ENCODE data around the gene NRP2. TPM values are rescaled to one million over a fixed set of nuclear protein-coding genes. Genes with fewer than 3 reads are reported as not detected.

The NRP2 gene
- total RNA-seq, 1 donor from 2014 or later = 28.8 TPM

DNA sequence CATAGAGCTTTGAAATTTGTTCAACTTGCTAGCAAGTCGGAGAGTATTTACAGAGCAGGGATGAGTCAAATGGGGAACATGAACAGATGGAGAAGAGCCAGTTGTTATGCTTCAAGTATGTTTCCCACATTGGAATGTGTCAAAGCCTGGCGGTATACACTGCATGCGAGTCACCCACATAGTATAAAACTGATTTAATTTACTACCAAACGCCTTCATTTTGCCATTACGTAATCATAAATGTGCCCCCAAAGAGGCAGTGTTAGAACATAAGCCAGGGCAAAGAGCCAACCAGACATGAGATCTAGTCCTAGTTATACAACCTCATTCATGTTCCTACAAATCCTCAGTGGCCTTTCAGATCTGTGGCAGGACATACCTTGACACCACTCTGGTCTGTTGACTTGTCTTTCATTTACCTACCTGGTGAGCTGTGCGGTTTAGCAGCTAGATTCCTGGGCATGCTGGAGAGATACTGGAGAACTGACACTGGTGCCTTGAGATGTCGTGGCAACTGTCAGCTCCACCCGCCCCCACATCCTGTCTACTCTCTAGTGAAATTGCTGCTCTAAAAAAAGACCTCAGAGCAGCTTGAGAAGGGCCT, 21.7 kb upstream of the NRP2 start:
- peak; percentile 73 for DNase-seq

DNA sequence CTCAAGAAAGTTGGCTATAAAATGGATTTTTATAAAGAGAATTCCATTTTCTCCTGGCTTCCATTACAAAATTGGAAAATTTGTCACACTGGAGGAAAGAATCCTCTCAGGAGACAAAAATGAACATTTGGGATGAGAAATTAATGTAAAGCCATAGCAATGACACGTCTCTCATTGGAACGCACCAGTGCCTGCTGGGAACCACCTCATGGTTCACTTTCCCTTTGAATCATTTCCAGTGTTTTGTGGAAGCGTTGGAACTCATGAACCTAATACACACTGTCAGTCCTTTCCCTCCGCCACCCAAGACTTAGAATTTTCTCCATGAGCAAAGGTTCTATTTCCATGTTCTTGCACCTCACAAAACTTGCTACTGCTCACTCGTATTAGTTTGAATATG, 21.0 kb upstream of the NRP2 start:
- no peak for DNase-seq

DNA sequence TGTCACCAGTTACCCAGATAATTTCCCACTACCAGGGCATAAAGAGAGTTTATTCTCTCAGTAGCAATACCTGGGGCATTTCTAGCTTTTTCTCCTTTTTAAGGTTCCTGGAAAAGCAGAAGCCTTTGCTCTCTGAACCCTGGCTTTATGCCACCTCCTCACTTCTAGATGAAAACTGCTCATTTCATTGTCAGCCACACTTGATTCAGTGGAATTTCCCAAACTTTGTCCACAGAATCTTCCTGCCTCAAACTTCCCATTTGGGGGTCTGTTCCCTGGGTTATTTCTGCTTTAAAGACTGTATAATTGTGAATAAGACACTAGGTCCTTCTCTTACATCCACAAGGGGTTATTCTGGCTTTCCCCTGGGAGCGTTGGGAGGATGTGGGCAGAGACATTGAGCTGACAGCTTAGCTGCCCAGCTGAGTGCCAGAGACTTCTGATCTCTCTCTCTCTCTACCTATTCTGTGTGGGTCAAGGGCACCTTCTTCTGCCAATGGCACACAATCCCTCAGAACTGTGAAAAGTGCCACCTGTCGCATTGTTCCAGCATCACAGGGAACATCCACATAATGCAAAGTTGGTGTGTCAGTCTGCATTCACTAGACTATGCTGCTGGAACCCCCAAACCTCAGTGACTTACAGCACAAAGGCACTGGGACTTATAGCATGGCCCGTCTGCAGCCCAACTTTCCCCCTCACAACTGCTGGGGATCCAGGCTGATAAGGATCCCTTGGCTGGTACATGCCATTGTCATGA, 19.9 kb upstream of the NRP2 start:
- no peak for DNase-seq

DNA sequence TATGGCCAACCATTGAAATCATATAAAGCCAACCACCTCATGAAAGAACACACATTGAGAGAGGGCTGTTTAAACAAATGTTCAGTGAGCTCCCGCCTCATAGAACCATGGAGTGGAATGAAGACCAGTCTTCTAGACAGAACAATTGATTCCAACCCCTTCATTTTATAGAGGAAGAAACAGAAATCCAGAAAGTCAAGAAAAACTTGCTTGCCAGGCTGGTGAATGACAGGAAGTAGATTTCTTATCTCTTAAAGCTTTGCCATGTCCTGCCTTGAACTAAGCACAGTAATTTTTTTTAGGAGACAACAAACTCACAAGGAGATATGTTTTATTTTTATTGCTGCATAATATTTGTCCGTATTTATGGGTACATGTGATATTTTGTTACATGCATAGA, 16.5 kb upstream of the NRP2 start:
- DNase-seq = no peak

DNA sequence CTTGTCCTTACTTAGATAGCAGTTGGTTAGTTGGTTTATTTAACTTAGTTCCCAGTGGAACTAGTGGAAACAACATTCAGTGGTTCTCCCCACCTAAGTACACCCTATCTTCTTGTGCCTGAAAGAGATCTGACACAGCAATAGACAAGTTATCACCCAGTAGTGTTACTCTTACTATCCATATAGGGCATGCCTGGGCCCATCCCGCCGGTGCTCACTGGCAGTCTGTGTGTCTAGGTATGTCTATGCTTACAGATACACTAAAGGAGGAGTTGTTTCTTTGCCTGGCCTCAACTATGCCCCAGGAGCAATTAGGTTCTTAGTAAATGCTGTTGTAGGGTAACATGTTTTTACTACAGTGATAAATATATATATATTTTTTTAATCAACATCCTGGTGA, 12.0 kb upstream of the NRP2 start:
- DNase-seq = no peak

DNA sequence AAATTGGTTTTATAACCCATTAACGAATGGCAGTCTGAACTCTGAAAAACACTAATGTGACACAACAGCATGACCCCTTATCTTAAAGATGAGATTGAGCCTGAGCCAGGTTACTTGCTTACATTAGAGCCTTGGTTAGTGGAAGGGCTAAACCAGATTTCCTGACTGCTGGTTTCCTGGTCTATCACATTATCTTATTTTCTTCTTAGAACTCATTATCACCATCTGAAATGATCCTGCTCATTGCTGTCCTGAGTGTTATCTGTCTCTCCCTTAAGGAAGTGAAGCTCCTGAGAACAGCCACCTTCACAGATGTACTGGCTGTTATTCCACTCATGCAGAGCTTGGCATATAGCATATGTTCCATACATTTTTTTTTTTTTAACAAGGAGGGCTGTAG, 9.0 kb upstream of the NRP2 start:
- DNase-seq = no peak

DNA sequence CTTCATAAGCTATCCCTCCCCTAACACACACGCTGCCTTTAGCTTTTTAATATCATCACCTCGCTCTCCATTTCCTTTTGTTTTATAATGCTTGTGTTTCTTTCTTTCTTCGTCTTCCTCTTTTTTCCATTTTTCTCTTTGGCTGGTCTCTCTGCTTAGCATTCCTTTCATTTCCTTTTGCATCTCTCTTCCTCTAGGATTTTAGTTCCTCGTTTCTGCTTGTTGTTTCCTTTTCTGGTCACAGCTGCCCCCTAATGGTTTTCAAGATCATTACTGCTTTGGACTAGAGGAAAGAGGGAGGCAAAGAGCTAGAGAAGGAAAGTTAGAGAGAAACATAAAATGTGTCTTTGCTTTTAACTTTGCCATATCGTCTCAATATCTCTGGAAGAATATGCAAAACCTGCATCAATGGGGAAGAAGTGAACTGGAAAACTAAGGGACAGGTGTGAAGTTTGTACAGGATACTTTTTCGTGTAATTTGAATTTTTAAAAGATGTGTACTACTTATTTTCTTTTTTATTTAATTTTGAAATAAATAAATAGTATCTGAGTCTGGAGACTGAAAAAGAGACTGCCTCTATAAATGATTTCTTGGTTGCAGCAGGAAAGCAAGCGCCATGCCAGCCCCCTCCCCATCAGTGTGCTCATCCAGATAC, 6.3 kb upstream of the NRP2 start:
- DNase-seq = peak; percentile 86

DNA sequence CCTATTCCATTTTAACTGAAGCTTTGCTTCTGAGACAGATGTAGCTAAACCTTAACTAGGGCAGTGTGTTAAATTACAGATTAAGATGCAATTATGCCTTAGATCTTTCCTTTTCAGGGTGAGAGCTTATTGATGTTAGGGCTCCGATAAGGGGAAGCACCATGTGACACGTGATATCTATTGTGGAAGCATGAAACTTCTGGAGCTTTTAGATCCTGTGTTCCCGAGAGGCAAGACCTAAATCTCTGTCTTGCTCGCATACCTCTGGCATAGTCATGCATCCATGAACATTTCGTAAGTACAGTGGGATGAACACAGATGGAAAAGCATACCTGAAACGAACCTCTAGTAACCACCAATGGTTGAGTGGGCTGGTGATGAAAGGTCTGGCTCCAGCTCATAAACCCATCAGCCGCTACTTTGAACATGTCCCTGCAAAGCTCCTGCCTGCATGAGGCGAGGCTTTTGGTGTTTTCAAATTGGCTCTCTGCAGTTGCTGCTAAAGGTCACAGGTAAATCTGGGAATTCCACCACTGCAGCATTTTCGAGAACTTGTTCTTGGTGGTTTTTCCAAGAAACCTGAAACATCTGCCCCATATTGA, 3.7 kb upstream of the NRP2 start:
- no peak for DNase-seq

DNA sequence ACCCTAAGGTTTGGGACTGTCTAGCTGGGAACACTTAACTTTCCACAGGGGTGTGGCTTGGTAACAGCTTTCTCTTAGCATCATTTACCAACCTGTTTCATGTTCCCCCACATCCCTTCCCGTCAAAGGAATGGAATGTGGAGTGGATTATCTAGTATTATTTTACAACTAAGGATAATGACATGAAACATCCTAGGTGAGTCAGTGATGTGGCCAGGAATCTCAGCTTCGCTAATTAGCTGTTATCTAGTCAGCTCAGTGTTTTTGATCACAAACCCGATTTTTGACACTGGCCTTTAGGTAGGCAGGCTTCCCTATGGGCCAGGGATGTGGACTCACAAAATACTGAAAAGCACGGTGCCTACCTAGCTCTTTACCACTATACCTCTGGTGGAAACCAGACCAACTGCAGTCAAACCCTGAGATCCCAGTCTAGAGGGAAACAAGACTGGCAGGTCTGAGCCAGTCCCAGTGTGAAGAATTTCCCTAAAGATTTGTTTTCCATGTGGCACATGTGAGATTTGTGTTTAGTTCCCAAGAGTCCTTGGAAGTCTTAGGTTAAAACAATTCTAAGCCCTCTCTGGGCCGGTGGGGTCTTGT, 2.8 kb upstream of the NRP2 start:
- DNase-seq = no peak

DNA sequence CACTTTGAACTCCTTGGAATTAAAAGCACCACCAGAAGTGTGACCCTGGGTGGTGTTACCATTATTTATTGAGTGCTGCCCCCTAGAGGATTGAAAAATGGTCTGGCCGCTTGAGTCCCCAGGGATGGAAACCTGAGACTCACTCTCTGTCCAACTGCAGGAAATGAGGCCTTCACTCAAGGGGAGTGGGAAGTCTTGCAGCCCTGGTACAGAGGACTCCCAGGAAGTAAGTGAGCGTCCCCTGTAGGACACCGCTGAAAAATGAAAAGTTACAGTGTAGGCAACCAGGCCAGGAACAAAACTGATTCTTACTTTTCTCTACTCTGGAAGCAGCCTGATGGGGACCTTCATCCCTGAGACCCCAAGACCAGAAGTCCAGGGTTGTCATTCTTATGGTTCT, 2.2 kb upstream of the NRP2 start:
- peak; percentile 82 for DNase-seq

DNA sequence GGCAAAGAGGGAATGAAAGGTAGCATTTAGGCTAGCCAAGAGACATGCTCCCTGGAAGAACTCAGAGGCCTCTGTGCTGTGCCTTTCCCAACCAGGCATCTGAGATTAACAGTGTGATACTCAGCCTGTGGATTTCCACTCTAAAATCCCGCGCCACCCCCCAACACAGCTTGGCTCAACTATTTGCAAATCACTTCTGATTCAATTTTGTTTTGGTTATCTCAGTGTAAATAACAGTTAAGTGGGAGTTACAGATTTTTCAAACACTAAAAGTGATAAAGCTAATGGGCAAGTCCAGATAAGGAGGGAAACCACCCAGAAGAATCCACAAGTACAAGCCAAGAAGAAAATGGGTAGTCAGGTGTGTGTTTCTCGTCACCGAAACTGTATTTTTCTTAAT, 1.4 kb upstream of the NRP2 start:
- no peak for DNase-seq

DNA sequence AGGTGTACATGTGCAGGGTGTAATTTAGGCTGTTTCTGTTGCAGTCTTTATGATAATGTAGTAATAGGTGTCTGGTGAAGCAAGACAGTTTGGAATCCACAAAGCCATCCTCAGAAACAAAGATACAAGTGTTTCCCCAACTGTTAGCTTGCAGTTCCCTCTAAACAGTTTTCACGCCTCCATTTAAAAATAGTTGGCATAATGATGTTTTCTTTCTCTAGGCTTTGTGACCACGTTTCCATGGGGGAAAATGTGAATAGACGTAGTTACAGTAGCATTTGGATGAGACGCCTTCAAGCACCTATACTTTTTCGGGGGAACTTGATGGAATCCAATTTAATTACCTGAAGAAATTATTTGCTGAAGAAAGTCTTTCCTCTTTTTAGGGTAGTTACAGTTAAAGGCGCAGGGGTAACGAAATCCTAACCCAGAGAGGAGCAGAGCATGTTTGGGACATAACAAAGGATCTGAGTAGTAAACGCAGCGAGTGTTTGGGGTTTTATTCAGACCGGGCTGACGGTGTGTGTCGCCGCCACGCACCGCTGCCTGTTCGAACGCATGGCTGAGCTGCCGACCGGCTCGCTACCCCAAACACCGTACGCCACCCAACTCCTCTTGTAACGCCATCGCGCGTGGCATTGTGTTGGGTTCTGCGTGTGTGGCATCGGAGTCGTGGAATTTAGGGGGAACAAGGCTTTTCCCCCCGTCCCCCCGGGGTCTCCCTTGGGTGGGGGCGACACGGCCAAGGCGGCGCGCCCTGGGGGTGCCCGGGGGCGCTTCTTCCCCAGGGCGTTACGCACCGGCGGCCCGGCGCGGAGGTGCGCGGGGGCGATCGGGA, 681 bp upstream of the NRP2 start:
- DNase-seq = peak; percentile 35

DNA sequence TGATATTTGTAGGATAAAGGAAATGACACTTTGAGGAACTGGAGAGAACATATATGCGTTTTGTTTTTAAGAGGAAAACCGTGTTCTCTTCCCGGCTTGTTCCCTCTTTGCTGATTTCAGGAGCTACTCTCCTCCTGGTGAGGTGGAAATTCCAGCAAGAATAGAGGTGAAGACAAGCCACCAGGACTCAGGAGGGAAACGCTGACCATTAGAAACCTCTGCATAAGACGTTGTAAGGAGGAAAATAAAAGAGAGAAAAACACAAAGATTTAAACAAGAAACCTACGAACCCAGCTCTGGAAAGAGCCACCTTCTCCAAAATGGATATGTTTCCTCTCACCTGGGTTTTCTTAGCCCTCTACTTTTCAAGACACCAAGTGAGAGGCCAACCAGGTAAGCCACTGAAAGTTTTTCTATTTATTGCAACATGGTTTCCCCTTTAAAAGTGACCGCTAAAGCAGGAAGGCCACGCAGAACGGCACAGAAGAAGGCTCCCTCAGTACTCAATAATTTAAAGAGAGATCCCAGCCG, 735 bp downstream of the NRP2 start:
- DNase-seq = no peak

DNA sequence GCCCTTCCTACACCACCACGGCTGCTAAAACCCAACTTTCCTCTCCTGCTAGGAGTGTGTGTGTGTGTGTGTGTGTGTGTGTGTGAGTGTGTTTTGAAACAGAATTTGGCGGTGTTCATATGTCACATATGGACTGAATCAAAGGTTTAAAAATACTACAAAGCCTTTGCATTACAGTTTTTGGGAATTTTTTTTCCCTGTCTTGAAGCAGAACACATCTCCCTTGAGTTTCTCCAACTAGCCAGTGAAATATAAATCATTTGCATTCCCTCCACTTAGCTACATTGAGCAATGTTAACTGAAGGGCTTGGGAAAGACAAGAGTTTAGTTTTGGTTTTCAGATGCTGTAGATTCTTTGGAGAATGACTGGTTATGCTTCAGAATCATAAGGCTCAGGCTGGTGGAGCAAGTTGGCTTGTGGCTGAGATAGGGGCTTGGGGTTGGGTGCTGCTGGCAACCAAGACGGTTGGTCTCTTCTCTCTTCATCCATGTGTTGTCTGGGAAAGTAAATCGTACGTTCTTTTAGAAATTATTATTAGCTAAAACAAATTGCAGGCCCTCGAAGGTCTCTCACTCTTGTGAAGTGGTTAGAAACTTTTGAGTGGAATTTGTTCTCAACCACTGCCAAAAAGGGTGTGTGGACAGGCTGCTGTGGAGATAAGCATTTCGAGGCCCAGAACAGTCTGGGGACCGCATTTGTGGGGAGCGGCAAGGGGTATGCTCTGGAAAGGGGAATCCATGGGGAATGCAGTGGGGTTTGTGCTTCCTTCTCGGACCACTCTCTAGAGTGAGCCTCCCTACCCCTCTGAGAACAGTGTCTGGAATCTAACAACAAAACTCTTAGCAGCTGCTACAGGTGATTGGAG, 1.4 kb downstream of the NRP2 start:
- peak; percentile 74 for DNase-seq

DNA sequence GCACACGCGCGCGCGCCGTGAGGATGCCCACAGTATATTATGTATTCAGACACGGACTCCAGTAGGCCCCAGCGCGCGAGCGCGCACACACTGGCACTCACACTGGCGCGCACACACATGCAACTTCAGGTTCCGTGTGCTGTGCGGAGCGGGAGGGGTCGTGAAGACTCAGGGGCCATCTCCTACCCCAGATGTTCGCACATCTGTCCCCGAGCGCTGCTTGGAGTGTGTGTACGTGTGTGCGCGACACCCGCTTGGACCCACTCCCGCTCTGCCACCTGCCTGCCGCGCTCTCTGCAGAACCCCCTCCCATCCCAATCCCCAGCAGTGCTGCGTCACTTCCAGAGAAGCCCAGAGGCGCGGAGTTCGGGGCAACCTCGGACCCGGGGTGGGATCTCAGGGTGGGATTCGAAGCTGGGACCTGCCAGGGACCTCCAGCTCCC, 2.6 kb downstream of the NRP2 start:
- DNase-seq = peak; percentile 34

DNA sequence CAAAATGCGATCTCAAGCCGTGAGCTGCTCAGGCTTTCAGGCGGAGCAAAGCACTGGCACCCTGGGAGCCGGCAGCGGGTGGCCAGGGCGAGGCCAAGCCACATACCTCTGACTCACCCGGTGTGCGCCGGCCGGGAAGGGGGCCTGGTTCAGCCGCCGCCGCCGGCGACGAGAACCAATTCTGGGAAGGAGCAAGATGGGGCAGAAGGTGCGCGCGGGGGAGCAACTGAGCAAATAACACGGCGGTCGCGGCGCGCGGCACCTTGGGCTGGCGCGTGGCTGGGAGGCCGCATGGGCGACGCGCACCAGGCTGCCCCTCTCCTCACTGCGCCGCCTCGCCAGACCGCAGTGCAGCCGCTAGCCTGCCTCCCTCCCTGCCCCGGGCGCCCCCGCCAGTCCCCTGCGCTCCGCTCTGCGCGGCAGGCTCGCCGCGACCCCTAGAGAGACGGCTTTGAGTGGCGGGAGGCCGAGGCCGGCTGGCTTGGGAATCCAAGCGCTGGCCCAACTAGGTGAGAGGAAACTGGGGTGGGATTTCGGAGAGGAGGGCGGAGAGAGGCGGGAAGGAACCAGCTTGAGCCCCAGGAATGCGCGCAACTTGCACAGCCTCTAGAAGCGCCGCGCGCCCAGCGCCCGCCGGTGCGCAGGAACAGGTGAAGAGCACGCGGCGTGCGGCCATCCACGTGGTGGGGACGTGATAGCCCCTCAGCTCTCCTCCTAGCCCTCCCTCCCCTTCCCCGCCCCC, 3.2 kb downstream of the NRP2 start:
- DNase-seq = peak; percentile 45

DNA sequence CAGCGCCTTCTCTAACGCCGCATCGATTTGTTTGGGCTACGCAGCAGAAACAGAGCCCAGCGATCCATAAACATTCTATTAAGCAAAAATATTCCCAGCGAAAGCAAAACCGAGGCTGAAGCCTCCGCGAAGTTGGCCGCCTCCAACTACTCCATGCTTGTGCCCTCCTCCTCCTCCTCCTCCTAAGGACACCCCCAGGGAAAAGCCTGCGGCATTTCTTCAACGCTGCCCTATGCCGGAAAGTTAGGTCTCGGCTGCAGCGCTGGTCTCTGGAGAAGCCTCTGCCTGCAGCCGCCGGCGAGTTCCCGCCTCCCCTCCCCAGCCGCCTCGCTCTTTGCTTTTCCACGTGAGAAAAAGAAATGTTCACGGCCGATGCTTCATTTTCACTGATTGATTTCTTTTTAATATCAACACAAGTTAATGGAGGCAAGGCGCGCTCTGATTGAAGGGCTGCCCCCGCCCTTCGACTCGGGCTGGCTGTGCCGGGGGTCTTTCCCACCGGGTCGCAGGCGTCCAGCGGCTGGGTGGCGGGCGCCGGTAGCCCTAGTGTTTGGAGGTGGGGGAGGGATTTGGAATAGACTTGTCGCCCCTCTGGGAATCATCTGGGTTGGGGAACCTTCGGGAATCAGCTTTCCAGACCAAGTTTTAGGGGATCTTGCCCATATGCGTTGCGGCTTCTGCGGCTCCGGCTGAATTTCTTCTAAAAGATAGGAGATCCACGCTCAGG, 3.9 kb downstream of the NRP2 start:
- no peak for DNase-seq

DNA sequence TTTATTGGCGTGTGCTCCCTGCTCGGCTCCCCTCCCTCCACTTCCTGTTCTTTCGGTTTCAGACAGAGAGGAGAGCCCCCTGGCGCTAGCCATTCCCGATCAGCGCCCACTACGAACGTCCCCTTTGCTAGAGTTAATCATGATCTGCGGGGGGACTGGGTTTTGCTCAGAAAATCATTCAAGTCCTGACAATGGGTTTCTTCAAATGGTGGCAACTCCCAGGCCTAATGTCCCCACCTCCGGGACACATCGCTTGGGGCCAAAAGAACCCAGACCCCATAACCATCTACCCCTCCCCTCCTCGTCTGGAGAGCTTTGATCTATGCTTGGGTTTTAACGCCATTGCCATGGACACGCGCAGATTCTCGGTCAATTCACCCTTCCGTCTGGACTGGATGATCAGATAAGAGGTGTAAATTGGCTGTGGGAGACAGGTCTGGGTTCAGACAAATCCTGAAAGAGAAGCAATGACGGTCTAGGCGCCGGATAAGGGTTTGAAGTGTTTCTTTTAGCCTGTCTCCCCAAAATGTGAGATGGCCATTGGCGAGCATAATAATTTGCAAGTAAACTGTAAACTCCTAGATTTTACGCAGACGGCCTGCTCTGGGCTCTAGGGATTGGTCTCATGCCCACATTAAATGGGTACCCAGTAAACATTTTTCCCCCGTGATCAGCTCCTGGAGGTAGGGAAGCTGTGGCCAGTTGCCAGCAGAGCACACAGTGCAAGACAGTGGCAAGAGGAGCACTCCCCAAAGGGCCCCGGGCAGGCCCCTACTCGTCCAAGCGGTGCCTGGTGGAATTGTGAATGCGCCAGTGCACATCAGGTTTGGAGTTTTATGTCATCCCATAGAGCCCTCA, 4.7 kb downstream of the NRP2 start:
- peak; percentile 61 for DNase-seq

All from tongue (tissue), 2 donors.